Subcutaneous abdominal adipose tissue (tissue), 5 donors: ENCODE results near the gene CAPN11.

Experiments used
- H3K27ac ChIP-seq: one replicate; pipeline ENCODE4 v1.7.0; 2013; ENCODE audit warnings: low read depth, mild to moderate bottlenecking, inconsistent platforms, low read length, moderate library complexity
- H3K27me3 ChIP-seq, 5 donors: one replicate each; pipeline ENCODE4 v1.7.0; 2013; ENCODE audit warnings: low read length in 5 of 5, inconsistent platforms in 1 of 5; ENCODE audit not compliant: control insufficient read depth in 5 of 5, insufficient read depth in 4 of 5
- H3K36me3 ChIP-seq, 5 donors: one replicate each; pipeline ENCODE4 v1.7.0; 2013; ENCODE audit warnings: low read length in 5 of 5; ENCODE audit not compliant: control insufficient read depth in 5 of 5, insufficient read depth in 5 of 5
- H3K4me1 ChIP-seq, 5 donors: one replicate each; pipeline ENCODE4 v1.7.0; 2013; ENCODE audit warnings: low read length in 5 of 5, mild to moderate bottlenecking in 3 of 5, moderate library complexity in 1 of 5; ENCODE audit not compliant: control insufficient read depth in 5 of 5, insufficient read depth in 5 of 5
- H3K4me3 ChIP-seq, 5 donors: one replicate each; pipeline ENCODE4 v1.7.0; 2013; ENCODE audit warnings: low read length in 5 of 5, low read depth in 1 of 5
- H3K9ac ChIP-seq, 5 donors: one replicate each; pipeline ENCODE4 v1.7.0; 2013; ENCODE audit warnings: low read length in 5 of 5, mild to moderate bottlenecking in 4 of 5, moderate library complexity in 3 of 5
- H3K9me3 ChIP-seq, 5 donors: one replicate each; pipeline ENCODE4 v1.7.0; 2013; ENCODE audit warnings: low read length in 5 of 5; ENCODE audit not compliant: control insufficient read depth in 5 of 5
- donor health status: healthy.
- donor health status: healthy.
- donor health status: healthy.
- donor health status: healthy.
- donor health status: healthy.

The CAPN11 gene

DNA sequence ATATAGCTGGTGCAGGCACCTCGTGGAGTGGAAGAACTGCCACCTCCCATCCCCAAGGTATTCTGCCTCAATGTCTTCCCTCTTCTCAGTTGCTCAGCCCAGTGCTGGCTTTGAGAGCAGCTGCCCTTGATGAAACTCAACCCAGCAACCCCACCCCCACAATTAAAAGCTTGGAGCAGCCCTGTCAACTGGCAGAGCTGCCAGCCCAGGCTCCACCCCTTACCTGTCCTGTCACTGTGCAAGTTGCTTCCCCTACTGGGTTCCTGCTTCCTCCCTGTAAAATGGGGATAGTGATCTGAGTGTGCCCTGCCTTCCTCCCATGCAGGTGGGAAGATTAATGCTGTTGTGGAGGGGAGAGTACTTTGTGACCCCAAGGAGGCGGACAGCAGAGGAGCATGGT lies 26.7 kb upstream of the CAPN11 start:
- no peaks in the 10 kb centered on the region for H3K9me3 ChIP-seq
- no peak overlapping the region for H3K9ac ChIP-seq
- no peaks in the 10 kb centered on the region for H3K27me3 ChIP-seq
- no peak overlapping the region for H3K27ac ChIP-seq
- peaks cover 2 to 25% (median 22%) of the 10 kb centered on the region in 5 donors for H3K4me1 ChIP-seq
- H3K4me3 ChIP-seq = no peak overlapping the region
- H3K36me3 ChIP-seq = peaks cover 0 to 21% (median 17%) of the 10 kb centered on the region in 5 donors

DNA sequence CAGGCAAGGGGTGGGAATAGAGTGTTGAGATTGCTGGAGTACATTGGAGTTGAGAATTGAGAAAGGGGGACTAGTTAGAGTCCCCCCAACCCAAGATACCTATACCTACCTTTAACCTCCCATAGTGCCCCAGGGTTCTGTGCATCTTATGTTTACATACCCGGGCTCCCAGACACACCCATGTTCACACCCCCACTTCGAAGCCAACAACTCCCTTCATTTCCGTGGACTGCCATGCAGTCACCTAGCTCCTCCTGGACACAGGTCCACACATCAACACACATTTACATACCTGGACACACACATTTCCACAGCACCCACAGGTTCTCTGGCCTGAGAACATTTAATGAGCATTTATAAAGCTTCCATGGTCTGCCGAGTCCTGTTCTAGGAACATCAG lies 26.1 kb upstream of the CAPN11 start:
- no peak overlapping the region for H3K4me3 ChIP-seq
- H3K36me3 ChIP-seq = peaks cover 0 to 27% (median 23%) of the 10 kb centered on the region in 5 donors
- H3K9me3 ChIP-seq = no peaks in the 10 kb centered on the region
- no peak overlapping the region for H3K27ac ChIP-seq
- peaks cover 2 to 25% (median 22%) of the 10 kb centered on the region in 5 donors for H3K4me1 ChIP-seq
- H3K9ac ChIP-seq = no peak overlapping the region
- no peaks in the 10 kb centered on the region for H3K27me3 ChIP-seq

DNA sequence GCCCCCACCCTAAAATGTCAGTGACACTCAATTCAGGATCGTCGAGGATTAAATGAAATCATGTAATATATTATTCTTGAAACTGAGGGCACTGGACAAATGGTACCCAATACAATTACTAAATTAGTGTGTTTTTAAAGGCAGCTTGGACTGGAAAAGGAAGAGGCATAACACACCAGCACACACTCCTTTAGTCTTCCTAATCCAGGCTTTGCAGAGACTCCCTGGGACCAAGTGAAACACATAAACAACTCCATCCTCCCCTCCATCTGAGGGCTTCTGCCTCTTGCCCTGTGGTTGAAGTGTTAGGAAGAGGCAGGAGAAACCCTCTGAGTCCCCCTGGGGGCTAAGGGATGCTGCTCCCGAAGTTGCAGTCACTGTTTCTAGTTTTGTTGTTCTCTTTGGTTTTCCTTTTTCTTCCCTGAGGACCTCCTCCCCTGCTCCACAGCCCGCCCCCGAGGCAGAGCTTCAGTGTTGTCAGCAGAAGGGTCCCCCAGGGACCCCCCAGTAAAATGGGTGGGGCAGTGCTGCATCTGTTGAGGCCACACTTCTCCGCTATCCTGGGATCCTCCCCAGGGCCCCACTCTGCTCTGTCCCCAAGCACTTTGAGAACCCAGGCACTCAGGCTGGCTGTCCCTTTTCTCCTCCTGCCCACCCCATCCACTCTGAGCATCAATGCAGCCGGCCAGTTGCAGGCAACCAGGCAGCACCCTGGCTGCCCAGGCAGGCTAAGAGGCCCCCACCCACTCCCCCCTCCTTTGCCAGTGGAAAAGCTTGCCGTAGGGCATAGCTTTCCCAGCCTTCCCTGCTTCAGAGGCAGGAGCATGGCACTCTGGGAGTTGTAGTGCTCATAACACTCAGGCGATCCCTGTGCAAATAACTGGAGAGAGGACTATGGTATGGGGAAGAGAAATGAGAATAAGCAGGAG lies 25.4 kb upstream of the CAPN11 start:
- Histone ChIP-seq H3K27ac (no peak overlapping the region), H3K4me3 (peak overlapping the region in 4 of 5 donors; percentile 7 to 51 (median 34)), H3K9me3 (no peaks in the 10 kb centered on the region), H3K36me3 (peaks cover 0 to 28% (median 23%) of the 10 kb centered on the region in 5 donors), H3K9ac (peak overlapping the region in 3 of 5 donors; percentile 31 to 42 (median 32)), H3K27me3 (no peaks in the 10 kb centered on the region), H3K4me1 (peaks cover 2 to 20% (median 16%) of the 10 kb centered on the region in 5 donors)

DNA sequence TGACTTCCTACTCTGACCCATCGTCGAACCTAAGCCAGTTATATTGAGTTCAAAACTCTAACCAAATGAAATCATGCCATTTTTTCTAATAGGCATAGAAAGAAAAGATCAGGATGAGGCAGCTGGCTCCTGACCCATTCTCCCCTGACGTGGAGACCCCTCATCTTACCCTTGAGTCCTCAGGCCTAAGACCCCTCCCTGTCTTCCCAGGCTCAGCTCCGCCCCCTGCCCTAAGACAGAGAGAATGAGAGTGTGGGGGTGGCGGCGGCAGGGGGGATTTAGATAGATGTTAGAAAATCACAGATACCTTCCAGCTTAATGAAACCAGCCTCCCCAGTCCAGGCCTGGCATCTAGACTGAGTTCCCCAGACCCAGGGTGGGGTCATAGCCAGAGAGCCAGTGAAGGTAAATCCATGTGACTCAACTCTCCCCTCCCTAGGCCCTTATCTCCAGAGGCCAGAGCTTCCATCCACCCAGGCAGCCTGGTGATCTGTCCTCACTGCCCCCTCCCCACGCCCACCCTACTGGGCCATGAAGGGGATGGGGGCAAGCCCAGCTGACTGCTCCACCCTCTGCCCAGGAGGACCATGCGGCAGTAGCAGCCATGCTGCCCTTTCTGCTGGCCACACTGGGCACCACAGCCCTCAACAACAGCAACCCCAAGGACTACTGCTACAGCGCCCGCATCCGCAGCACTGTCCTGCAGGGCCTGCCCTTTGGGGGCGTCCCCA lies 24.5 kb upstream of the CAPN11 start:
- Histone ChIP-seq H3K4me1 (peaks cover 0 to 14% (median 9%) of the 10 kb centered on the region in 5 donors), H3K4me3 (no peak overlapping the region), H3K36me3 (peaks cover 0 to 37% (median 26%) of the 10 kb centered on the region in 5 donors), H3K9me3 (no peaks in the 10 kb centered on the region), H3K27me3 (no peaks in the 10 kb centered on the region), H3K27ac (no peak overlapping the region), H3K9ac (no peak overlapping the region)

DNA sequence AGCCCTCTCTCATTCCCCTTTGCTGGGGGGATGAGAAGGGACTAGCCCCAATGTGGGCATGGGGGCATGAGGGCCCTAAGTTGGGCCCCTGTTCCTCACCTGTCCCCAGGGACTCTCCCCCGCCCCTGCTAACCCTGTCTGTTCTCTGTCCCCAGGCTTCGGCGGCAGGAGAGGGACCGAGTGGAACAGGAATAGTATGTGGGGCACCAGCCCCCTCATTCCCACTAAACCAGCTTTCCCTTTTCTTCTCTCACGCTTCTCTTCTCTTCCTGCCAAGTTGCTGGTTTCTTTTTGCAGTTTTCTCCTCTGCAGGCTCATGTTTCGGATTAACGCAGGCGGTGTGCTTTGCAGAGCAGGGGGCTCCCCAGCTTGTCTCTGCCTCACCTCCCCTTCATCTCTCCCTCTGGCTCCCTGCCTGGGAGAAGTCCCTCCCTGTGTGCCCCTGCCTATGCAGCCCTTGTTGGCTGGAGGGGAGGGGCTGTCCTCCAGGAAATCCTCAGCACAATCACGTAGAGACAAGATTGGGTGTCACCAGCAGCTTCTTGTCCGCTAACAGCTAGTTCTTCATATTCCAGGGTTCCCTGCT lies 23.4 kb upstream of the CAPN11 start:
- Histone ChIP-seq H3K4me3 (no peak overlapping the region), H3K9ac (no peak overlapping the region), H3K9me3 (no peaks in the 10 kb centered on the region), H3K36me3 (peaks cover 0 to 48% (median 36%) of the 10 kb centered on the region in 5 donors), H3K27ac (no peak overlapping the region), H3K27me3 (no peaks in the 10 kb centered on the region), H3K4me1 (peaks cover 0 to 14% (median 9%) of the 10 kb centered on the region in 5 donors)

DNA sequence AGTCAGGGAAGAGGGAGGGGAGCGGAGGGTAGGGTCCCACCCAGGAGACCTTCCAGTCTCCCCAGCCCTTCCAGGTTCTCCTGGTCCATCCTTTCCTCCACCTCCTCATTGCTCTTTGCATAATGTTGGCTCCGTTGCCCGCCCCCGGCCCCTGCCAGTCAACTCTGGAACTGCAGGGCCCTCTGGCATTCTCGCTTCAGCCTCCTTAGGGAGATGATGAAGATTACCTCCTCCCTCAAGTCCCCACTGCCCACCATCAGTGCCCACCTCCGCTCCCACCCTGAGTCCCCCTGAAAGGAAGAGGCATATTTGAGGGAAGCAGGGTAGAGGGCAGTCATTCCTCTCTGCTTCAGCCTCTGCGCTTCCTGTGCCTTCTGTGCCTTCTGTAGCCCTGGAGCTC lies 22.7 kb upstream of the CAPN11 start:
- Histone ChIP-seq H3K4me1 (peaks cover 0 to 14% (median 9%) of the 10 kb centered on the region in 5 donors), H3K9ac (no peak overlapping the region), H3K4me3 (no peak overlapping the region), H3K36me3 (peaks cover 0 to 54% (median 43%) of the 10 kb centered on the region in 5 donors), H3K9me3 (no peaks in the 10 kb centered on the region), H3K27me3 (no peaks in the 10 kb centered on the region), H3K27ac (no peak overlapping the region)

DNA sequence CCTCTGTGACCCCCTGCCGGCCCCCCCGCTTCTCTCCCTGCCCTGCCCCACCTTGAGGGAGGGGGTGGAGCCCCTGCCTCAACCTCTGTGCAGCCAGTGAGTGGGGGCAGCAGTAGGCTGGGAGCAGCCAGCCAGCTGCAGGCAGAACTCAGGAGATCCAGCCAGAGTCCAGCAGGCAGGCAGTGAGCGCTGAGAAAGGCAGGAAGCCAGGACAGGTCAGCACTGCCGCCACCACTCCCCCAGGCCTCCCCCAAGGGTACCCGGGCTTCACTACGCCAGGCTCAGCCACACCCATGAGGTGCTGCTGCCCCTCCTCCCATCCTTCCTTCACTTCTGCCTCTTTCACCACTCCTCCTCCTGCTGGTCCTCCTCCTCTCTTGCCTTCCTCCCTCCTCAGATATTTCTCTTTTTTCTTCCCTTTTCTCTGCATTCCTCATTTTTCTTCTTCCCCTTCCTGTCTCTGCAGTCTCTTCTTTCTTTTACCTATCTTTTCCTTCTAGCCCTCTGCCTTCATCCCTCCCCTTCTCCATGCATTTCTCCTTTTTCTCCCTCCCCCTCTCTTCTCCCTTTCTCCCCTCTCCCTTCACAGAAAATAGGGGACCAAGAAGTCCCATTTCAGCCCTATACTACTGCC lies 19.8 kb upstream of the CAPN11 start:
- no peak overlapping the region for H3K9ac ChIP-seq
- H3K36me3 ChIP-seq = peaks cover 5 to 80% (median 57%) of the 10 kb centered on the region in 5 donors
- no peak overlapping the region for H3K27ac ChIP-seq

DNA sequence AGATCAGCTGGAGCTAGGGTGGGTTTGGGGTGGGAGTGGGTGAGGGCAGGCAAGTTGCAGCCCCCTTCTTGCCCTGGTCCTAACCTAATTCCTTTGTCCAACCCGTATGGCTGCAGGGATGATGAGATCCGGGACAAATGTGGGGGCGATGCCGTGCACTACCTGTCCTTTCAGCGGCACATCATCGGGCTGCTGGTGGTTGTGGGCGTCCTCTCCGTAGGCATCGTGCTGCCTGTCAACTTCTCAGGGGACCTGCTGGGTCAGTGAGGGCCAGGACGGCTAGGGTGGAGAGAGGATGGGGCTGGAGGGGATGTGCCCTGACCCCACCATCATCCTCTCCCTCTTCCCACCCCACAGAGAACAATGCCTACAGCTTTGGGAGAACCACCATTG lies 19.3 kb upstream of the CAPN11 start:
- Histone ChIP-seq H3K36me3 (peaks cover 5 to 84% (median 62%) of the 10 kb centered on the region in 5 donors), H3K4me1 (no peaks in the 10 kb centered on the region), H3K27me3 (no peaks in the 10 kb centered on the region), H3K9me3 (no peaks in the 10 kb centered on the region), H3K27ac (no peak overlapping the region), H3K4me3 (no peak overlapping the region), H3K9ac (no peak overlapping the region)

More for the DNA sequence above, 19.8 kb upstream of the CAPN11 start:
- peaks cover 0 to under 1% (median under 1%) of the 10 kb centered on the region in 5 donors for H3K4me1 ChIP-seq
- H3K4me3 ChIP-seq = no peak overlapping the region
- no peaks in the 10 kb centered on the region for H3K9me3 ChIP-seq
- no peaks in the 10 kb centered on the region for H3K27me3 ChIP-seq

DNA sequence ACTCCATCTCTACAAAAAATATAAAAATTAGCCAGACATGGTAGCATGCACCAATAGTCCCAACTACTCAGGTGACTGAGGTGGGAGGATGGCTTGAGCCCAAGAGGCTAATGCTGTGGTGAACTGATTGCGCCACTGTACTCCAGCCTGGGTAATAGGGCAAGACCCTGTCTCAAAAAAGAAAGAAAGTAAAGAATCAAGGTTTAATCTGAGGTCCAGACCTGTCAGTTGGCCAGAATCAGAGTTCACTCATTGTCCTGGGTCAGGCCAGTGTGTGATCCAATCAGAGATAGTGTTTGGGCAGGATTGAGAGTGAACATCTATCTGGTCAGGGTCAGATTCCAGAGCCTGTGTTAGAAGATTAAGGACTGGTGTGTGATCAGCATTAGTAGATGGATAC lies 15.8 kb upstream of the CAPN11 start:
- no peaks in the 10 kb centered on the region for H3K4me1 ChIP-seq
- no peak overlapping the region for H3K4me3 ChIP-seq
- H3K36me3 ChIP-seq = peaks cover 5 to 84% (median 61%) of the 10 kb centered on the region in 5 donors
- no peaks in the 10 kb centered on the region for H3K9me3 ChIP-seq
- no peak overlapping the region for H3K27ac ChIP-seq
- H3K27me3 ChIP-seq = no peaks in the 10 kb centered on the region
- H3K9ac ChIP-seq = no peak overlapping the region
